Fibroblast of pulmonary artery (primary cell): ENCODE data around the gene CST8.

ENCODE experiments used
- DNase-seq: peaks from one replicate; pipeline ENCODE4 v3.0.0-alpha.2; 2010; ENCODE audit warnings: low read depth
- H3K4me3 ChIP-seq: replicated peaks from 2 replicates; pipeline ENCODE4 v1.5.1; 2011; ENCODE audit warnings: low read depth, mild to moderate bottlenecking, control low read depth, low read length, moderate library complexity
- CTCF ChIP-seq: IDR thresholded peaks from 2 replicates; pipeline ENCODE4 v1.5.1; 2011; ENCODE audit warnings: mild to moderate bottlenecking, control low read depth, low read length, inconsistent platforms; ENCODE audit errors: missing control alignments

Gene CST8

DNA sequence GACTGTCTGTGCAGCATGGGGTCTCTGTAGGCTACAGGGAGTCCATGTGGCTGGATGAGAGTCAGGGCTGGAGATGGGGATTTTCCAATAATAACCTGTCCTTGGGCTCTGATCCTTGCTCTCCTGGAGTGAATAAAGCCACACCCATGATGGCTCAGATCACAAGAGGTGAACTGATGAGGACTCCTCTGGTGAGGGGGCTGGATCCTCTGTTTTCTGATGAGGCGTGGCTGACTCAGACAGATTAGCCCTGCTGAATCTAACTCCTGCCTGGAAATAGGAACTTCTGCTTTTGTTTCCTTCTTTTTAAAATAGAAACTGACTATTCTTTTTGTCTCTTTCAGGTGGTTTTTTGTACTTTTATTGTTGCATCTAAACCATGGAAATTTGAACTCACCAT lies 50.4 kb downstream of the CST8 start:
- DNase-seq = no peak
- no peak for TF ChIP-seq CTCF
- no peak overlapping the region for H3K4me3 ChIP-seq

DNA sequence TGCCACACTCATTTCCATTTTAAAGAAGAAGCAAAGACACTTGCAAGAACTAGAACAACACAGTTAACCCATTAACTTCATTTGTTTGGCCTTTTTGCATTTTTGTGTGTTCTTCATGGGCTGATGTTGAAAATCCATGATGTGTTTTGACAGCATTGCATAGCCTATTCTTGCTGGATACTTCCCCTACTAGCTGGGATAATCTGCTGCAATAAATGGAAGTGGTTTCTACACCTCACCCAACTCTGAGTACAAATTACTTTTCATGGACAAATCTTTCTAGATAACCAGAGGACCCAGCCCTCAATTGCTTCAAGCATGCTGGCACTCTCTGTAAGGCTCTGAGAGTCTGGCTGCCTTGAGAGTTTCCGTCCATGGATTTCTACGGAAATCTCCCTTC lies 50.9 kb downstream of the CST8 start:
- H3K4me3 ChIP-seq = no peak overlapping the region
- no peak for DNase-seq
- no peak for TF ChIP-seq CTCF

- no peak for TF ChIP-seq CTCF
- no peak overlapping the region for H3K4me3 ChIP-seq
- no peak for DNase-seq
Measured at GRCh38 chr20:23542801-23543200, 51.9 kb downstream of the CST8 start.

DNA sequence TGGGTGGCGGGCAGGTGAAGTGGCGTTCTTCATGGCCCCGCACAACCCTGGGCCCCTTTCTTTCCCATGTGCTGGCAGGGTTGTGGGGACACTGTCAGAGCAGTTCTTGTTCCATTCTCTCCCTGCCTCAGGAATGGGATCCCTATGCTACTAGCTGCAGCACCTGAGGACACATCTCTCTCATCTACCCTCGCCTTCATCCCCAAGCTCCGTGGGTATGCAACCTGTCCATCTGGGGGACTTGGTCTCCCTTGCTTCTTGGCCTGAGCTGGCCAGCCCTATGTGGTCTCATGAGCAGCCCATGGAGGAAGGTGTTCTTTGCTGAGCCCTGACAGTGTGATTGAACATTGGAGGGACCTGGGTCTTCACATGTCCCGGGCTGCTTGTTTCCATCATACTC lies 53.2 kb downstream of the CST8 start:
- no peak overlapping the region for H3K4me3 ChIP-seq
- no peak for TF ChIP-seq CTCF
- no peak for DNase-seq
